HCEC 1CT (cell line): ENCODE results near the gene UBQLN3.

ENCODE experiments used
- DNase-seq: peaks from one replicate; pipeline ENCODE4 v3.0.0-alpha.2; 2017

The UBQLN3 gene

DNA sequence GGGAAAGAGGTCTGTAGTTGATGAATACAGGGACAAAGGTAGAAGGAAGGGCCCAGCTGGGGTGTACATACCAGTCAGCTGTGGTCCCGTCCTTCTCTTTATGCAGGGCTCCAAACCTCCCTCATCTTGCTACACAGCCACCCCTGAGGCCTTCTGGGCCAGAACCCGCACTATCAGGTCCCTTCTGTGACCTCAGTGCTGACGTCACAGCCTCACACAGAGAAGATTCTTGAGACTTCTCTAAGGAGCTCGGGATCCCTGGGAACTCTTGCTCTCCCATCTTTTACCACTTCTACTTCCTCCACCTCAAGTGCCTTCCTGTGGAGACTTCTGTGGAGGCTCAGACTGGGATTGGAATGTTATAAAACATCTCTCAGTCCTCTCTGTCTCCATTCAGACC lies at the start of gene UBQLN3:
Gene UBQLN3, minus strand, starts transcription at position 155 of the 400 bp plus-strand sequence. CDS start 399 bp downstream, outside the sequence.
- DNase-seq = no peak

DNA sequence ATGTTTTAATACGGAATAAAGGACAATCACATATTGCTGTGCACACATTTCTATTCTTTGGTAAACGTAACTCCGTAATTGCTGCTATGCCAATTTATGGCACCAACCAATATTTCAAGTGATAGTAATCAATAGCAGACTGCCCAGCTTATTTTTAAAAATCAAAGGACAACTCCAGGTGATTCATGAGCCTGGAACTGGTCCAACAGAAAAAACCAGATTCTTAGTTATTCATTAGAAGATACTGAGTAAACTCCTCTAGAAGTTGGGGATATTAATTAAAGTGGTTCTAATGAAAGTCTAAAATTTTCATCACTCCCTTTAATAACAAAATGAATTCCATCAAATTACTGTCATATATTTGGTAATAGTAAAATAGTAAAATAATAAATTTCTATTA lies 48.0 kb upstream of the UBQLN3 start:
- no peak for DNase-seq

DNA sequence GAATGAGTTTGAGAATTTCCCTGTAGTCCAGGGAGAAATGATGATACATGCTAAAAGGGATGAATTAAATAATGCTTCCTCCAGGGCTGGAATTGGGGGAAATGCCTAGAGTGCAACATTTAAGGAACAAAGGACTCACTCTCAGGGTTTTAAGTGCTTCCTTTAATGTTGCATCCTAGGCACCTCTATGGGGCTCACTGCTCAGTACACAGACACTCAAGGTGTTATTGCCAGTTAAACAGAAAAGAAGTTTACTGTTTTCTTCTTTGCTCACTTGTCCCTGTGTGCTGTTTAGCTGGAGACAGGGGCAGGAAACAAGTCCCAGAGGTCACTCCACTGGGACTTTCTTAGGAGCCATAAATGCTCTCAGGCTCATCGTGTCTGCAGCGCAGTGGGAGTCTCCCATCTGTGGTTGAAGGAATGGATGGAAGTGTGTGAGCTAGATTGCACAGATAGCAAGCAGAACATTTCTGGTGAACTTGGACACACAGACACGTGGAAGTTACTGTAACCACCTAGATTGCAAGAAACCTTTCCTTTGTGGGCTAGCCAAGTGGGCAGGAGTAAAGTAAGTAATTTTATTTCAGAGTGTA lies 46.9 kb upstream of the UBQLN3 start:
- no peak for DNase-seq

DNA sequence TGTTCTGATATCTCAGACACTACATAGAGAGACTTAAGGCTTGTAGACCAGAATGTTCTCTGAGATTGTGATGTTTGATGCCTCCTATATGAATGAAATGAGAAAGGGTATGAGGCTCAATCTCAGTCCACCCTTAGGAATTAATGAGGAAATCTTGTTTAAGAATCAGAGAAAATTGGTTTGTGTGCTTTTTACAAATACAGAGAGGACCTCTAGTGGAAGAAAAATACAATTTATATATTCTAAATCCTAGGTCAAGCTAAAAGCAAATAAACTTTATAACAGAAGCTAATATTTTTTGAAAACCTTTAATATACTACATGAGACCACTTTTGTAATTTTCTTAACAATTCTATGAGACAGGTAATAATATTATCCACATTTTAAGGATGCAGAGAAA lies 43.6 kb upstream of the UBQLN3 start:
- DNase-seq = peak; percentile 29

DNA sequence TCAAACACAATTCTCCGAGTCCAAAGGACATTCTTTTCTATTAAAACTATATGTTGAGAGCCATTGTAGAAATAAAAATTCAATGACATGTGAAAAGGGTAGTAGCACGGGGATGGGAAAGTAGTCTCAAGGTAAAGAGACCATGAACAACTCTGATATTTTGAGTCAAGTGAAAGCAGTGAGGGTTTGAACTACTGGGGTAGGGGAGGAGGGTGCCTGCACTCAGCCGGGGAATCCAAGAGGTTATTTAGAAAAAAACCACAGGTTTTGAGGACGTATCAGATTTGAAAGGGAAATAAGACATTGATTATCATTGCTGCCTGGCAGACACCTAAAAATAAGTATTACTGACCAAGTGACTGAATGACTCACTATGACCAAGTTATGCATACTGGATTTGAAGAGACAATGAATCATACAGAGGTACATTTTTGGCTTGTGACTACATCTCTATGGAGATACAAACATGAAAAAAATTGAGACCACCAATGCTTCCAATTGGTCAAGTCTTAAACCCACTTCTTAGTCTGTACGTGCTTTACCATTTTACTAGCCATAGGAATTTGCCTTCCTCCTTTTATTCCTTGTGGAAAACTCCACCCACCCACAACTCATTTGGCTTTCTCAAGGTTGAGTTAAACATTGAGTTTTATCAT lies 40.8 kb upstream of the UBQLN3 start:
- peak; percentile 73 for DNase-seq

DNA sequence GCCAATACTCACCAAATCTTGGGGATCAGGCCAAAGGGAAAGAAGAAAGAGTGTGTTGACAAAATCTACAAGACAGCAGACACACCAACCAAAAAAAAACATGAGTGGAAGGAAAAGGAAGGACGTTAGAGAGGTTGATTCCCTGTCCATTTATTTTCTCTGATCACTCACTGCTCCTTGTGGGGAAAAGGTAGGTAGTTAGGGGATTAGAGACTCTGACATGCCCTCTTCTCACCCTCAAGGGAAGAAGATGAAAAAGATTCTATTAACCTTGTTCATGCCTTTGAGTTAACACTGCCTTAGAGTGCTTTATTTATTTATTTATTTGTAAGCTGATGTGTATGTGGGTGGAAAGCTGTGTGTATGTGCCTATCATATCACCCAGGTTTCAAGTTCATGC lies 38.7 kb upstream of the UBQLN3 start, which contains the start of gene OR52H1:
Gene OR52H1, minus strand, starts transcription at position 101 of the 400 bp plus-strand sequence. CDS start 3,035 bp downstream, outside the sequence.
- no peak for DNase-seq

DNA sequence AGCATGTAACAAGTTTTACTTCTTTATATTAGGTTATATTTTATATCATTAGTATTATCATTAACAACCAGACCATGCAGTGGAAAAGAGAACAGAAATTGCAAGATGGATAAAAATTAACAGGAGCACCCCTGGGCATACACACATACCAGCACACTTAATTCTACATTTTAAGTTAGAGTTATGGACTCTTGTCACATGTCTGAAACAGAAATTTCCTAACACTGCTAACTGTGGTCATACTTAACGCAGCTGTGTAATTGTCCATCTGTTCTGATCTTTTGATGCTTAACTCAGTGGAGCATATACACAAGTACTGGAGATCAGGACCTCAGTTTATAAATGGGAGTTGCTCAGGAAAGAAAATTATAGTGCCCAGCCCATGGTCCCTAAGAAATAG lies 38.2 kb upstream of the UBQLN3 start:
- no peak for DNase-seq

DNA sequence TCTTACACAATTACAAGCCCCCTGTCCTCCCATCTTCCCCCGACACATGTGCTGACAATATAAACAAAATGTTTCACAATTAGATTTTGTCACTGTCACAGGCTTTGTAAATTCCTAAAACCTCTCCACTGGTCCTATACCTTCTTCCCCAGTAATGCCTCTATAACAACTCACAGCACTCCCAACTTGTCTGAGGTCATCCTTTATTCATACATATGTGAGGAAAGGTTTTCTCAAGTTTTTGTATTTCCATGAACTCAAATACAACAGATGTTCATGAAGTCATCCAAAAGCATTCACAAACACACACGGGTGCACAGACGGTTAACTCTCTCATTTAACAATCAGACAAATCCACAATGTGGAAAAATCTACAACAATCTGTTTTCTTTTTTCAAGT lies 36.7 kb upstream of the UBQLN3 start:
- DNase-seq = no peak

DNA sequence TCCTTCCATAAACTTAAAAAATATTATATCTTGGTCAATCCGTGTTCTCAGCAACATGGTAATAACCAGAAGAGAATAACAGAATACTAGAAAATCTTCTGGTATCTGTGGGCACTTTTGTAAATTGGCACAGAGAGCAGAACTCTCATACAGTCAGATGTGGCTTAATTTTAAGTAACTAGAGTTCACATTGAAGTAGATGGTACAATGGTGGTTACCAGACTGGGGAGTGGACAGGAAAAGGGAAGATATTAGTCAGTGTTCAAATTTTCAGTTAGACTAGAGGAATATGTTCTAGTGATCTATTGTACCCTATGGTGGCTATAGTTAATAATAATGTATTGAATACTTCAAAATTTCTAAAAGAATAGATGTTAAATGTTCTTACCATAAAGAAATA lies 31.7 kb upstream of the UBQLN3 start:
- no peak for DNase-seq

DNA sequence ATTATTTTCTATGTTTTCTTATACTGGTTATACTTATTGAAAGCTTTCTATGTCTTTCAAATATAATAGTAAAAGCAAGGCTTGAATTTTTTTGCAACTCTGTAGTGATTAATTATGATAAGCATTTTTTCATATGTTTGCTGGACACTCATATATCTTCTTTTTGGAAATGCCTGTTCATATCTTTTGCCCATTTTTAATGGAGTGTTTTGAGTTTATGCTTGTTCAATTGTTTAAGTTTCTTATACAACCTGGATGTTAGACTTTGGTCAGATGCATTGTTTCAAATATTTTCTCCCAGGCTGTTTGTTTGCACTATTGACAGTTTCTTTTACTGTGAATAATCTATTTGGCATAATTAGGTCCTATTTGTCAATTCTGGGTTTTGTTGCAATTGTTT lies 26.7 kb upstream of the UBQLN3 start:
- no peak for DNase-seq

DNA sequence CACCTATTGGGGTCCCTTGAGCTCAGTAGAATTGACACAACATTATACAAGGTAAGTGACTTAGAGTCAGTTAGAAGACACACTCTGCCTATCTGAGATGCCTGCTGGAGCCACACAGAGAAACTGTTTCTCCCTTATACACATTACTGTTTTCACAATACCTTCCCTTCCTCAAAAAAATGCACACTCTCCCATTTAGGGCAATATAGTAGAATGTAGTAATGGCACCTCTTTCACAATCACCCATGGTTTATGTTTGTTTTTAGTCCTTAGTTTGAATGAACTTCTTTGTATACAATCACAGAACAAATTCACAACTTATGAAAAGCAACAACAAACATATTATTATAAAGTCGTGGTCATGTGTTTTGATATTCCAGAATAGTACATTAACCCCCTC lies 24.3 kb upstream of the UBQLN3 start:
- no peak for DNase-seq

DNA sequence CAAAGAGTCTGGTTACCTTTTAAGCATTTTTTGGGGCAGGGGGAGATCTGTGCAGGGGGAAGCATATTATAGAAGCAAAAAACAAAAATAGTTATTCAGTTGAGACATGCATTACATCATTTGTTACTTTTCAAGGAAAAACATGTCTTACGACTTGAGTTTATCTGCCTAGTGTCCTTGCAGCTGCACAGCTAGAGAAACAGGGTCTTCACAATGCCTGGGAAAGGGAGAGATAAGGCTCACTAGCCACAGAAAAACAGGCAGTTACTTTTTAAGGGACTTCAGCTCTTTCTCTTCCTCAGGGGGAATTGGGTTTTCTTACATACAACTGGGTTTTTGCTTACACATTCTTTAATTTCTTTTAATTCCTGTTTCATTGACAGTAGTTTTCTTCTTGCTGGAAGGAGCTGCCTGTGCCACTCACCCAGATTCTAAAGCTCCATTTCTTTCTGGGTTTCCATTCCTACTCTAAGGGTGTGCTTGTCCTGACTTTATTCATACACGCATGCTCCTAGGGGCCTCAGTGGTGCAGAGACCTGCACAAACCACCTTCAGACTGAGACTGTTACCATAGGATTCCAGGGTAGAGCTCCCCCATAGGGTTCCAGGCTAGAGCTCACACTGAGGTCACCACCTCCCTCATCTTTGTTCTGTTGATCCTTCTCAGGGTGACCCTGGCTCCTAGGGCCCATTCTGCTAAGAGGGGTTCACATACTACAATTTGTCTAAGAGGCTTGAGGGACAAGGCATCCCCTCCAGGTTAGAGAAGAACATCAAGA lies 21.5 kb upstream of the UBQLN3 start:
- no peak for DNase-seq

DNA sequence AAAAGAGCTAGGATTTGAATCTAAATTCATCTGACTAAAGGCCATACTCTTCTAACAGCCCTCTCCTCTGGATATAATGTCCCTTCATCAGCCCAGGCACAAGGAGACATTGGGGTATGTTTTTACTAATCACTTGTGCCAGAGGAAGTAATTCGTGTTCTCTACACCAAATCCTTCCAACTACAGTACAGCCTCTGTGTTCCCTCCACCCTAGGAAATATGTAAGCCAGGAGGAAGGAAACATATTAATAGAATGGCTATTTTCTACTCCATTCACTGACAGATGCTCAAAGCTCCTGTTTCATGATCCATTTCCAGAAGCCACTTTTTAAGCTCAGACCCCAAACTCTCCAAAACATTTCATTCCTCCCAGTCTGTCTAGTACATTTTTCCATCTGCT lies 18.7 kb upstream of the UBQLN3 start:
- no peak for DNase-seq

DNA sequence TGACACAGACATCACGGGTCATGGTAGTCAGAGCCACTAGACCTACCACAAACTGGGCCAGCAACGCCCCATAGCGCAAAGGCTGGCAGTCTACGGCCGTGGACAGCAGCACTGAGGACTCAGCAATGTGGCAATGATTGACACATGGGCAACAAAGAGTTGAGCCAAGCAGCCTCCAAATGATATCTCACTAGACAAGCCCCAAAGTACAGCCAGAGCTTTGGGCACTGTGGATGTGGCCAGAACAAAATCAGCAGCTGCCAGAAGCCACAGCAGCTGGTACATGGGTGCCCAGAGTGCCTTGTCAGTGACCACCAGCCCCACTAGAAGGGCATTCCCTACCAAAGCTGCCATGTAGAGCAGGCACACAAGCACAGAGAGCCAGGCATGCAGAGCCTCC lies 18.0 kb upstream of the UBQLN3 start:
- no peak for DNase-seq

DNA sequence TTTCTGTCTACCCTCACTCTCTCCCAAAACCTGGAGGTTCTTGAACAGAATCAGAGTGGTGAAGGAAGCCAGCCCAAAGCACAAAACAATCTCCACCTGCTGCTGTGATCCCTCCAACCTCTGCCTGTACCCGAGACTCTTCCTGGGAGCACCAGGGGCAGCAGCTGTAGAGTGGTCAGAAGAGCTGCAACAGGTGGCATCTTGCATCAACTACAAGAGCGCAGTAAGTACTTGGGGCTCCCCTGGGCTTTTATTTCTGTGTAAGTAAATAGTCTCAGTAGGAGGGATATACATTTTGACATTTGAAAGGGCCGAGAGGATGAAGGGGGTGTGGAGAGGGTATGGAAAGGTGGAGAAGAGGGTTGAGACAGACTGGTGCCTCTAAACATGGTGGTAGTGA lies 15.0 kb upstream of the UBQLN3 start:
- no peak for DNase-seq

DNA sequence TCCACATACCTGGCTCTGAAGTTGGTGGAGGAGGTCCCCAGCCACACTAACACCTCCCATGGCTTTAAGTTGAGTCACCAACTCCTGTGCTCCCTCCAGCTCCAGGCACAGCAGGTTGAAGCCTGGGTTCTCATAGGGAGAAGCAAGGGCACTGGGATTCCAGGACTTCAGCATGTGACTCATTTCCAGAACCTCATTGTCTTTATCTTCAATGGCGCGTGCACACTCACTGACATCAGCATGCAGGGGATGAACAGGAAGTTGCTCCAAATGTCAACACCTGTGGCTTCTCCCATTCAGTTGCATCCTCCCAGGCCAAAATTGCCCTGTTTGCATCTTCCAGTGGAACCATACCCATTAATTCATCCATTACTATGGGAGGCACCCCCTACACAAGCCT lies 12.6 kb upstream of the UBQLN3 start:
- no peak for DNase-seq

DNA sequence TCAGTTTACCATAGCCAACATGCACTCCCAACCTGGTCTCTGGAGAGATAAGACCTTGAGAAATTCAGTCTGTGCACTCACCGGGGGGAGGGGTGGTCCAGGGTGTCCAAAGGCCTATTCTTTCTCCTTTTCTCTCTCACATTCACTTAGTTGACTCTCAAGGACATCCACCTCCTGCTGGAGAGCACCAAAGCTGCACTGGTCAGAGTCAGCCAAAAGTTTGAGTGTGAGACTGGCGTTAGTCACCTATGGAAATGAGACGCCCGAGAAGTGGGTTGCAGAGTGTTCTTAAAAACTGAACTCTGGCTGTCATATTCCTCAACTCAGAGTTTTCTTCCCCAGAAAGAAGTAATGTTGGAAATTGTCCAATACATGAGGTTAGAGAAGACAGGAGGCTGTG lies 11.8 kb upstream of the UBQLN3 start:
- no peak for DNase-seq

DNA sequence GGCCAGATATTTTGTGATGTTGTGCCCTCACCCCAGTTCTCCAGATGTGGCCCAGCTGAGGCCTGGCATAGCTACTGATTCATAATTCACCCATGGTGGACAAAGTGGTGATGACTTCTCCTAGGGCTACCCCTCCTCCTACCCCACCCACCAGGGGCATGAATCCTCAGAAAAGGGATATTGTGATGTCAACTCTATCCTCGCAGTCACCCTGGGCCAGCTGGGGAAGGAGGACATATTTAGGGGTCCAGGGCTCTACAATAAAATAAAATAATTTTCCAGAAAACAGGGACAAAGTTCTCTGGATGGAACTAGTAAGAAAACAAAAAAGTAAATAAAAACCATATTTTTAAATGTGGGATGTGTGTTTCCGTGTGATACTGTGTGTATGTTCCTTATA lies 6.8 kb upstream of the UBQLN3 start, which contains the start of gene UBQLNL:
Gene UBQLNL, minus strand, starts transcription at position 101 of the 400 bp plus-strand sequence. CDS start 258 bp downstream, outside the sequence.
- DNase-seq = no peak

DNA sequence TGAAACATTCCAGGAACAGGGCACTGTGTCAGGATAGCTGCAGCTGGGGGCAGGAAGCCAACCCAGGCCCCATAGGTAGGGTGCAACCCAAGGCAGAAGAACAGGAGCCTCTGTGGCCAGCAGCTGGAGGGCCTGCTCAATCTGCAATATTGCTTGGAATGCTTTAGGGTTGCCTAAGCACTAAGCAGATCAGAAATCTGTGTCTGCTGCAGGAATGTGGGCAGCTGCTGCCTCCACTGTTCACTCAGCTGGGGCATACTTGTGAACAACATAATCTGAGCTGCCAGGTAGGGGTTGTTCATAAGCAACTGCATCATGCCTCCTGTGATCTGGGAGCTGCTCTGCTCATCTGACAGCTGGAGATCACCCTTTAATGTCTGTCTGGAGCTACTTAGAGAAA lies 5.1 kb upstream of the UBQLN3 start:
- DNase-seq = no peak

DNA sequence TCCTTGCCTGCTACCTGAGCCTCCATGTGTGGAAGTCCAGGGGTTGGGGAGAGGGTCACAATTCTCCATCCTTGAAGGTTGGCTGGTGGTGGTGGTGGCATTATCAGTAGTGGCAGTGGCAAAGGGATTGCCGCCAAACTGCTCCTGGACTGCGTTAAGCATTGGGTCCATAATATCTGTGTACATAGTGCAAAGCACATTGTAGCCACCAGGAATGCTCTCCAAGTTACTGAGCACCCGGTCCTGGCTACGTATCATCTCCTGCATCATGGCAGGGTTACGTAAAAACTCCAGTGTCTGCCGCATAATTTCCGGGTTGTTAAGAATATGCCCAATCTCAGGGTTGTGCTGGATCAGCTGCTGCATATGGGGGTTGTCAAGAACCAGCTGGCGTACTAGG lies 1.2 kb downstream of the UBQLN3 start:
- DNase-seq = no peak

DNA sequence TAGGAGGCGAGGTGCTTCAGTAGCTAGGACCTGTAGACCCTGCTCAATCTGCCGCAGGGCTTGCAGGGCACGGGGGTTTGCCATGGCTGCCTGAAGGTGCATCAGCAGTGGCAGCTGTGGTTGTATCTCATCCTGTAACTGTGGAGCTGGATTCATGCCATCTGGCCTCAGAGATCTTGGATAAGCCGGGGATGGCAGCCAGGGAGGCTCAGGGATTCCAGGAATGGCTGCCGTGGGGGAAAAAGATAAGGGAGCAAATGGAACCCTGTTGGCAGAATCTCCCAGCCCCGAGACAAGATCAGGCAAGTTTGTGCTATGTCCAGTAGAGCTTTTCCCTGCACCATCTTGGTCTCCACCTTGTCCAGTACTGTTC lies 1.8 kb downstream of the UBQLN3 start:
- no peak for DNase-seq

DNA sequence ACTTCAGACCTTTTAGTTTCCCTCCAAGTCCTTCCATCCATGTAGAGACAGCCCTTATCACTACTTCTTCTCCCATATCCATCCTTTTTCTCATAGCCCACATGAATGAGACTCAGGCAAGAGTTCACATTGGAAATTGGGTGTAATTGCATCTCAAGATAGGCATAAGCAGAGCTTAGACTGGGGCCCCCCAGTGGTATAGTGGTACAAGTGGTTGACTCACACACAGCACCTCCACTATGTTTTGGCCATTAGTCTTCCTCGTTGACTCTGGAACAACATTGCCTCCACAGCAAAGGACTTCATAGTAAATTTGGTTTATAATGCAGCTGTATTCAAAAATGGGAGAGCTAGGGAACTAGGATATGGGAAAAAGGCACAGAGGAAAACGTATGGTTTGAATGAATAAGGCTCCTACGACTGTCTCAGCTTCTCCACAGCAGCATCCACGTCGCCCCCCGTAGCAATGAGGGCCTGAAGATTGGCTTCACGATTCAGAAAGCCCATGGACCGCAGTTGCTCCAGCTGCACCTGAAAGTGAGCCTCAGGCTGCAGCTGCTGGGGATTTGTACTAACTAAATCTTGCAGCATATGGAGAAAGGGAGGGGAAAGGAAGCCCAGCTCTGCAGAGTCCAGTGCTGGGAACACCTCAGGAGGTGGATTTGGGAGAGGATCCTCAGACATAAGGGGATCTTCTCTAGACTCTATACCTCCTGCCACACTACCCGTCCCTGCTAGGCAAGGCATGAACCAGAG lies 2.4 kb downstream of the UBQLN3 start:
- no peak for DNase-seq

DNA sequence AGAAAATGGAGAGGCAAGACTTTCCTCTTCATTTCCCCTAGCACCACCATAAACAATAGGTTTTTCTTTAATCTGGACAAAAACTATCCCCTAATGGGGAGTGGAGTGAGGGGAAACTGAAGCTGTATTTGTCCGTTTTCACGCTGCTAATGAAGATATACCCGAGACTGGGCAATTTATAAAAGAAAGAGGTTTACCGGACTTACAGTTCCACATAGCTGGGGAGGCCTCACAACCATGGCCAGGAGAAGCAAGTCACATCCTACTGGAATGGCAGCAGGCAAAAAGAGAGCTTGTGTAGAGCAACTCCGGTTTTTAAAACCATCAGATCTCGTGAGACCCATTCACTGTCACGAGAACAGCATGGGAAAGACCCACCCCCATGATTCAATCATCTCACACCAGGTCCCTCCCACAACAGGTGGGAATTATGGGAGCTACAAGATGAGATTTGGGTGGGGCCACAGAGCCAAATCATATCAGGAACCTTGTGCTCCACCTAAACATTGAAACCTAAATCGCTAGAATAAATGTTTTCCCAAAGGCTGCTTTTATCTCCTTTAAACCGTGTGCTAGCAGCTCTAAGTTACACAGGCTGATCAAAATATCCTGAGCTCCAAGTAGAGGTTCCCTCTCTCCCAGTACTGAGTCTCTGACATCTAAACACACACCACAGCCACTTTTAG lies 4.3 kb downstream of the UBQLN3 start:
- no peak for DNase-seq
